Upper lobe of left lung (tissue), 6 donors: ENCODE data around the gene PARN. TPM values are rescaled to one million over a fixed set of nuclear protein-coding genes. Genes with fewer than 3 reads are reported as not detected.

Source experiments
- ATAC-seq, 2 donors: fragments of 200-7000 bp; cut with Tn5 transposase; one replicate each; pipeline ENCODE4 v1.9.1; 2022; ENCODE audit warnings: mild to moderate bottlenecking in 2 of 2, moderate library complexity in 2 of 2; ENCODE audit not compliant: low FRiP score in 2 of 2
- DNase-seq, 2 donors: peaks; one replicate each; pipeline ENCODE4 v3.0.0-alpha.2; 2019 to 2020
- H3K27ac ChIP-seq, 4 donors: fragments of 200-600 bp; sonication (generic); one replicate each; pipeline ENCODE4 v1.5.1; 2016 to 2019
- H3K27me3 ChIP-seq, 4 donors: fragments of 200-600 bp; sonication (generic); one replicate each; pipeline ENCODE4 v1.5.1; 2017 to 2019
- H3K36me3 ChIP-seq, 4 donors: fragments of 200-600 bp; sonication (generic); one replicate each; pipeline ENCODE4 v1.5.1; 2016 to 2019
- H3K4me1 ChIP-seq, 4 donors: fragments of 200-600 bp; sonication (generic); one replicate each; pipeline ENCODE4 v1.5.1; 2018 to 2019
- H3K4me3 ChIP-seq, 4 donors: fragments of 200-600 bp; sonication (generic); one replicate each; pipeline ENCODE4 v1.5.1; 2017 to 2019; ENCODE audit warnings: mild to moderate bottlenecking in 2 of 4, moderate library complexity in 1 of 4
- H3K9me3 ChIP-seq, 4 donors: fragments of 200-600 bp; sonication (generic); one replicate each; pipeline ENCODE4 v1.5.1; 2018 to 2019
- CTCF ChIP-seq, 6 experiments: fragments of 450-650 bp in 4 of 6; fragments of 200-600 bp in 2 of 6; sonication (generic) in 2 of 6; IDR thresholded peaks; one replicate each; pipeline ENCODE4 v1.5.1; 2016 to 2019; ENCODE audit warnings: antibody characterized with exemption in 6 of 6
- EP300 ChIP-seq, 4 donors: sonication (generic); formaldehyde crosslinking; IDR thresholded peaks; one replicate each; pipeline ENCODE4 v1.5.1; 2017; ENCODE audit warnings: antibody characterized with exemption in 4 of 4, control low read depth in 2 of 4
- POLR2A ChIP-seq, 4 donors: fragments of 450-650 bp; IDR thresholded peaks; one replicate each; pipeline ENCODE4 v1.5.1; 2016 to 2017; ENCODE audit warnings: antibody characterized with exemption in 4 of 4, mild to moderate bottlenecking in 2 of 4
- POLR2AphosphoS5 ChIP-seq, 2 donors: sonication (generic); formaldehyde crosslinking; IDR thresholded peaks; one replicate each; pipeline ENCODE4 v1.5.1; 2017; ENCODE audit warnings: antibody characterized with exemption in 2 of 2
- WGBS, 2 donors: methylation state at CpG; one replicate each; pipeline ENCODE4 v1.1.5; 2017 to 2018; 5-methylcytosine and 5-hydroxymethylcytosine counted together
- total RNA-seq, 6 donors: library from RNA; depleted of rRNA in 4 of 6; stranded (reverse); fragments of >200 nt in 4 of 6; gene quantifications; one replicate each; pipeline versions ENCODE4 v1.1.0 to v1.2.1, GENCODE V29; 2016 to 2021
- donor health status: DM: no; HTN: no; CAD: no; lungs with moderate emphysema.
- donor health status: DM: no; HTN: yes; CAD: no; lungs with severe emphysema.

PARN gene, protein sequence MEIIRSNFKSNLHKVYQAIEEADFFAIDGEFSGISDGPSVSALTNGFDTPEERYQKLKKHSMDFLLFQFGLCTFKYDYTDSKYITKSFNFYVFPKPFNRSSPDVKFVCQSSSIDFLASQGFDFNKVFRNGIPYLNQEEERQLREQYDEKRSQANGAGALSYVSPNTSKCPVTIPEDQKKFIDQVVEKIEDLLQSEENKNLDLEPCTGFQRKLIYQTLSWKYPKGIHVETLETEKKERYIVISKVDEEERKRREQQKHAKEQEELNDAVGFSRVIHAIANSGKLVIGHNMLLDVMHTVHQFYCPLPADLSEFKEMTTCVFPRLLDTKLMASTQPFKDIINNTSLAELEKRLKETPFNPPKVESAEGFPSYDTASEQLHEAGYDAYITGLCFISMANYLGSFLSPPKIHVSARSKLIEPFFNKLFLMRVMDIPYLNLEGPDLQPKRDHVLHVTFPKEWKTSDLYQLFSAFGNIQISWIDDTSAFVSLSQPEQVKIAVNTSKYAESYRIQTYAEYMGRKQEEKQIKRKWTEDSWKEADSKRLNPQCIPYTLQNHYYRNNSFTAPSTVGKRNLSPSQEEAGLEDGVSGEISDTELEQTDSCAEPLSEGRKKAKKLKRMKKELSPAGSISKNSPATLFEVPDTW
- 100 to 1,000 TPM in 1 of 6 donors, 10 to 100 TPM in 5; 25.6 to 133 (median 37.3) TPM for total RNA-seq

DNA sequence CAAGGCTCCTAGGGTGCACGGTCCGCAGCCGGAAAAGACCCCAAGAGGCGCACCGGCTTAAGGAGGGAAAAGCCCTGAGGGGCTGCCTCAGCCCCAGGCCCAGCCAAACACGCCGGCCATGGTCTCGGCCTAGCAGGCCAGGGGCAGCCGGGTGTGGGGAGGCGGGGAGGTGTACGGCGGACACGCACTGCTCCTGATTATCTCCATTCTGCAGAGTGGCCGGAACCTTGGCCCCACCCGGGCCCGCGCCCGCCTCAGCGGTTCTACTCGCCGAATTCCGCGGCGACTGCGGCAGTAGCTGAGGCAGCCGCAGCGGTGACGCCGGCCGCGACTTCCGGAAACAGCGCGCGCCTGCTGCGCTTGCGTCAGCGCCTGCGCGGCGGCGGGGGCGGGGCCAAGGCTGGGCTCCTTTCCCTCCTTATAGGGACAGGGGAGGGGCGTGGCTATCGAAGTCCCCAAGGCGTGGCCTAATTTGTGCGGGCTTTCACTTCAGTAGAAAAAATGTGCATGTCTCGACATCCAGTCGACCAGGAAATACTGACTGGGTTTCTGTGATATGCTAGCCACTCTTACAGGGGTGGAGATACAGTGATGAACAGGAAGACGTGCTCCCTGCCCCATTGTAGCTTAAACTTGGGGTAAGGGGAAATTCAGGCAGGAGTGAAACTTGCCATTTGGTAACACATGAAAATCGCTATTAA lies at the start of gene PARN:
PARN (minus strand) TSS at position 342 of the 701 bp plus-strand sequence; CDS start at position 207, 135 bp downstream.
- WGBS, 2 donors = 2 to 7% methylated on average over 6 to 27 of the region's 51 CpGs
- peaks cover 13 to 28% (median 21%) of the 10 kb centered on the region in 4 donors for H3K36me3 ChIP-seq
- peak within 1 kb of the TSS; percentile 95 to 100 (median 97) for H3K27ac ChIP-seq
- ATAC-seq = peak; percentile 88 to 90
- H3K4me3 ChIP-seq = peak within 1 kb of the TSS; percentile 66 to 91 (median 84)
- H3K27me3 ChIP-seq = no peaks in the 10 kb centered on the region
- peaks cover 36 to 54% (median 43%) of the 10 kb centered on the region in 4 donors for H3K4me1 ChIP-seq
- TF ChIP-seq POLR2AphosphoS5 (IDR thresholded peaks at IDR 0.05) (peak; percentile 98), POLR2A (IDR thresholded peaks at IDR 0.05) (peak in 3 of 4 donors; percentile 87 to 99 (median 99)), EP300 (IDR thresholded peaks at IDR 0.05) (peak in 2 of 4 donors; percentile 25 to 61), CTCF (IDR thresholded peaks at IDR 0.05) (peak in 1 of 6 experiments; percentile 20)
- H3K9me3 ChIP-seq = no peaks in the 10 kb centered on the region
- peak; percentile 97 to 100 for DNase-seq

GRCh38 chr16:14678748-14679497 lies 48.9 kb upstream of the PARN start:
- no peaks in the 10 kb centered on the region for H3K9me3 ChIP-seq
- H3K36me3 ChIP-seq = no peaks in the 10 kb centered on the region
- ATAC-seq (no peak), DNase-seq (no peak)
- no peaks in the 10 kb centered on the region for H3K4me1 ChIP-seq
- WGBS, 2 donors = 84 to 88% methylated on average over 11 of the region's 11 CpGs
- no peaks in the 10 kb centered on the region for H3K27me3 ChIP-seq
- TF ChIP-seq EP300 (IDR thresholded peaks at IDR 0.05) = no peak
- TF ChIP-seq POLR2AphosphoS5 (IDR thresholded peaks at IDR 0.05) = no peak
- TF ChIP-seq CTCF (IDR thresholded peaks at IDR 0.05) = no peak
- no peak for TF ChIP-seq POLR2A (IDR thresholded peaks at IDR 0.05)
- H3K4me3 ChIP-seq = no peak overlapping the region
- no peak overlapping the region for H3K27ac ChIP-seq

- H3K9me3 ChIP-seq = no peaks in the 10 kb centered on the region
- H3K4me1 ChIP-seq = peaks cover 0 to 6% (median 0%) of the 10 kb centered on the region in 4 donors
- no peaks in the 10 kb centered on the region for H3K27me3 ChIP-seq
- no peak for ATAC-seq
- H3K27ac ChIP-seq = no peak overlapping the region
- H3K36me3 ChIP-seq = no peaks in the 10 kb centered on the region
- 96 to 97% methylated on average over 5 of the region's 5 CpGs for WGBS, 2 donors
- DNase-seq = no peak
- TF ChIP-seq POLR2AphosphoS5 (IDR thresholded peaks at IDR 0.05) (no peak), POLR2A (IDR thresholded peaks at IDR 0.05) (no peak), CTCF (IDR thresholded peaks at IDR 0.05) (no peak), EP300 (IDR thresholded peaks at IDR 0.05) (no peak)
- H3K4me3 ChIP-seq = no peak overlapping the region
Measured at GRCh38 chr16:14677627-14678026, 47.6 kb upstream of the PARN start.

- WGBS, 2 donors = 91% methylated on average over 3 of the region's 3 CpGs
- ATAC-seq (no peak), DNase-seq (no peak)
- no peak overlapping the region for H3K27ac ChIP-seq
- H3K4me3 ChIP-seq = no peak overlapping the region
- H3K27me3 ChIP-seq = no peaks in the 10 kb centered on the region
- H3K9me3 ChIP-seq = no peaks in the 10 kb centered on the region
- no peak for TF ChIP-seq CTCF (IDR thresholded peaks at IDR 0.05)
- no peak for TF ChIP-seq EP300 (IDR thresholded peaks at IDR 0.05)
- no peak for TF ChIP-seq POLR2AphosphoS5 (IDR thresholded peaks at IDR 0.05)
- no peak for TF ChIP-seq POLR2A (IDR thresholded peaks at IDR 0.05)
- no peaks in the 10 kb centered on the region for H3K36me3 ChIP-seq
- peaks cover 0 to 13% (median 3%) of the 10 kb centered on the region in 4 donors for H3K4me1 ChIP-seq
Measured at GRCh38 chr16:14676633-14677032, 46.6 kb upstream of the PARN start.
